Endothelial cell of umbilical vein (primary cell): ENCODE data around the gene PAX9.

Experiments
- CTCF ChIP-seq, 2 donors: IDR thresholded peaks; 1 replicate in 1 of 2; 2 replicates in 1 of 2; pipeline ENCODE4 v1.5.1; 2011; ENCODE audit warnings: low read length in 2 of 2, mild to moderate bottlenecking in 2 of 2, moderate library complexity in 2 of 2, control low read depth in 1 of 2, inconsistent platforms in 1 of 2, low read depth in 1 of 2; ENCODE audit not compliant: insufficient read depth in 1 of 2; ENCODE audit errors: extremely low read depth in 1 of 2
- GATA2 ChIP-seq: IDR thresholded peaks from 2 replicates; pipeline ENCODE4 v1.7.0; 2011; ENCODE audit warnings: low read depth, mild to moderate bottlenecking, moderate library complexity, mixed read lengths, low read length; ENCODE audit not compliant: insufficient read length, insufficient read depth
- MAX ChIP-seq: IDR thresholded peaks from 2 replicates; pipeline ENCODE4 v1.6.1; 2011; ENCODE audit not compliant: insufficient read depth, insufficient read length
- POLR2A ChIP-seq: IDR thresholded peaks from 2 replicates; pipeline ENCODE4 v1.6.1; 2012; ENCODE audit warnings: low read depth, mild to moderate bottlenecking, control low read depth, low read length

GRCh38 chr14:36717363-36717762, 55.7 kb downstream of the PAX9 start:
- TF ChIP-seq MAX (no peak), CTCF (IDR thresholded peaks at IDR 0.05; ENCODE audit: extremely low read depth in 1 of 2, insufficient read depth in 1 of 2, low read depth in 1 of 2, low read length in 2 of 2) (no peak), POLR2A (no peak), GATA2 (no peak)
